ENCODE measurements around the gene PTPRT.

DNA sequence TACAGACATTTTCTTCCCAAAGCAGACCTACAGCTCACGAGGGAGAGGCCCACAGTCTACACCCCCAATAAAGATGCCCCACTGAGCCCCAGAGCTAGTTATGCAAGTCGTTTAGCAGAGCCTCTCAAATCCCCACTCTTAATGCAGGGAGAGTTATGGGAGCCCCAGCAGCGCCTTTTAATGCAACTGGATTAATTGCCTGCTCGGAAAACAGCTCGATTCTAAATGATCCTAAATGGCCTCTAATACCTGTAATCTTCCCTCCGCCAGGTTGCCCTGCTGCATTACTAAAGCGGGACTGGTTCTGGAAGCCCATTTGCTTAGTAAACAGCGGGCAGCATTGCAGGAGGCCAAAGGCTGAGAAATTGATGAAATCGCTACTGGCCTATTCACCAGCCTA lies 656.9 kb downstream of the PTPRT start:
- TF ChIP-seq, protein P1, sequence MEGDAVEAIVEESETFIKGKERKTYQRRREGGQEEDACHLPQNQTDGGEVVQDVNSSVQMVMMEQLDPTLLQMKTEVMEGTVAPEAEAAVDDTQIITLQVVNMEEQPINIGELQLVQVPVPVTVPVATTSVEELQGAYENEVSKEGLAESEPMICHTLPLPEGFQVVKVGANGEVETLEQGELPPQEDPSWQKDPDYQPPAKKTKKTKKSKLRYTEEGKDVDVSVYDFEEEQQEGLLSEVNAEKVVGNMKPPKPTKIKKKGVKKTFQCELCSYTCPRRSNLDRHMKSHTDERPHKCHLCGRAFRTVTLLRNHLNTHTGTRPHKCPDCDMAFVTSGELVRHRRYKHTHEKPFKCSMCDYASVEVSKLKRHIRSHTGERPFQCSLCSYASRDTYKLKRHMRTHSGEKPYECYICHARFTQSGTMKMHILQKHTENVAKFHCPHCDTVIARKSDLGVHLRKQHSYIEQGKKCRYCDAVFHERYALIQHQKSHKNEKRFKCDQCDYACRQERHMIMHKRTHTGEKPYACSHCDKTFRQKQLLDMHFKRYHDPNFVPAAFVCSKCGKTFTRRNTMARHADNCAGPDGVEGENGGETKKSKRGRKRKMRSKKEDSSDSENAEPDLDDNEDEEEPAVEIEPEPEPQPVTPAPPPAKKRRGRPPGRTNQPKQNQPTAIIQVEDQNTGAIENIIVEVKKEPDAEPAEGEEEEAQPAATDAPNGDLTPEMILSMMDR (IDR thresholded peaks at IDR 0.05) = no peak
- no peak for TF ChIP-seq POLR2A (IDR thresholded peaks at IDR 0.05)

All from breast epithelium (tissue), 3 donors.